ENCODE results near the gene GRK1. TPM values are rescaled to one million over a fixed set of nuclear protein-coding genes. Genes with fewer than 3 reads are reported as not detected.

The GRK1 gene
- total and polyA plus RNA-seq, 2 experiments from 2014 or later: not detected

DNA sequence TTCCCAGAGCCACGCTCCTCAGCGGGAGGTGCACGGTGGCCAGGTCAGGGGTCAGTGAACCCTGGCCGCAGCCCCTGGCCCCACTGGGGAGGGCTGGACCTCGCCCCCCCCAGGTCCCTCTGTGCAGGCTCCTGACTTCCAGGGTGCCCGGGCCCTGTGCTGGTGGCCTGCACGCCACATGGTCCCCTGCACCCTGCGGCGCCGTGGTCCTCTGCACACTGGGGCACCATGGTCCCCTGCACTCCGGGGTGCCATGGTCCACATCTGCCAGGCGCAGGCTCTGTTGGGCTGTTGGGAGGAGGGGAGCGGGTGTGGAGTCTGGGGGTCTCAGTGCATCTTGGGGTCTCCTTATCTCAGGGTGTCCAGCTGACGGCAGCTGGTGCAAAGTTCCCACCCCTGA, 68.7 kb downstream of the GRK1 start:
- Histone ChIP-seq H3K4me2 (no peak overlapping the region), H3K79me2 (replicated peaks; ENCODE audit: insufficient read depth) (no peaks in the 10 kb centered on the region), H4K20me1 (replicated peaks; ENCODE audit: insufficient read depth) (no peaks in the 10 kb centered on the region), H3K4me1 (ENCODE audit: insufficient read depth) (no peaks in the 10 kb centered on the region), H2AFZ (no peak overlapping the region), H3K27me3 (ENCODE audit: insufficient read depth) (no peaks in the 10 kb centered on the region), H3F3A (replicated peaks; ENCODE audit: low read depth) (peaks cover 13% of the 10 kb centered on the region), H3K9me2 (ENCODE audit: insufficient read depth) (no peaks in the 10 kb centered on the region), H3K36me3 (ENCODE audit: insufficient read depth) (no peaks in the 10 kb centered on the region), H3K4me3 (no peak overlapping the region), H3K27ac (ENCODE audit: low read depth) (no peak overlapping the region)
- H3K27ac Mint-ChIP-seq: no peak overlapping the region
- ATAC-seq: no peak
- DNase-seq (ENCODE audit: low spot score): no peak
- peaks cover 6% of the 10 kb centered on the region; the same call in 1 of the 3 replicates for H3K36me3 Mint-ChIP-seq (ENCODE audit: low read depth)
- no peak overlapping the region for H3K4me3 Mint-ChIP-seq
- H3K4me1 Mint-ChIP-seq: no peaks in the 10 kb centered on the region
- H3K27me3 Mint-ChIP-seq (ENCODE audit: insufficient read depth, low read depth, poor library complexity): peaks cover 18% of the 10 kb centered on the region
- H3K9me3 Mint-ChIP-seq: peaks cover 25% of the 10 kb centered on the region
- TF ChIP-seq CREB1 (CRISPR knock-in tag; IDR thresholded peaks at IDR 0.05; ENCODE audit: low read depth): no peak
- TF ChIP-seq NANOG (IDR thresholded peaks at IDR 0.05; ENCODE audit: borderline replicate concordance): no peak
- TF ChIP-seq EZH2phosphoT487 (IDR thresholded peaks at IDR 0.05; ENCODE audit: unreplicated experiment): no peak
- TF ChIP-seq STAT1 (IDR thresholded peaks at IDR 0.05; ENCODE audit: unreplicated experiment): no peak
- TF ChIP-seq, protein P1, sequence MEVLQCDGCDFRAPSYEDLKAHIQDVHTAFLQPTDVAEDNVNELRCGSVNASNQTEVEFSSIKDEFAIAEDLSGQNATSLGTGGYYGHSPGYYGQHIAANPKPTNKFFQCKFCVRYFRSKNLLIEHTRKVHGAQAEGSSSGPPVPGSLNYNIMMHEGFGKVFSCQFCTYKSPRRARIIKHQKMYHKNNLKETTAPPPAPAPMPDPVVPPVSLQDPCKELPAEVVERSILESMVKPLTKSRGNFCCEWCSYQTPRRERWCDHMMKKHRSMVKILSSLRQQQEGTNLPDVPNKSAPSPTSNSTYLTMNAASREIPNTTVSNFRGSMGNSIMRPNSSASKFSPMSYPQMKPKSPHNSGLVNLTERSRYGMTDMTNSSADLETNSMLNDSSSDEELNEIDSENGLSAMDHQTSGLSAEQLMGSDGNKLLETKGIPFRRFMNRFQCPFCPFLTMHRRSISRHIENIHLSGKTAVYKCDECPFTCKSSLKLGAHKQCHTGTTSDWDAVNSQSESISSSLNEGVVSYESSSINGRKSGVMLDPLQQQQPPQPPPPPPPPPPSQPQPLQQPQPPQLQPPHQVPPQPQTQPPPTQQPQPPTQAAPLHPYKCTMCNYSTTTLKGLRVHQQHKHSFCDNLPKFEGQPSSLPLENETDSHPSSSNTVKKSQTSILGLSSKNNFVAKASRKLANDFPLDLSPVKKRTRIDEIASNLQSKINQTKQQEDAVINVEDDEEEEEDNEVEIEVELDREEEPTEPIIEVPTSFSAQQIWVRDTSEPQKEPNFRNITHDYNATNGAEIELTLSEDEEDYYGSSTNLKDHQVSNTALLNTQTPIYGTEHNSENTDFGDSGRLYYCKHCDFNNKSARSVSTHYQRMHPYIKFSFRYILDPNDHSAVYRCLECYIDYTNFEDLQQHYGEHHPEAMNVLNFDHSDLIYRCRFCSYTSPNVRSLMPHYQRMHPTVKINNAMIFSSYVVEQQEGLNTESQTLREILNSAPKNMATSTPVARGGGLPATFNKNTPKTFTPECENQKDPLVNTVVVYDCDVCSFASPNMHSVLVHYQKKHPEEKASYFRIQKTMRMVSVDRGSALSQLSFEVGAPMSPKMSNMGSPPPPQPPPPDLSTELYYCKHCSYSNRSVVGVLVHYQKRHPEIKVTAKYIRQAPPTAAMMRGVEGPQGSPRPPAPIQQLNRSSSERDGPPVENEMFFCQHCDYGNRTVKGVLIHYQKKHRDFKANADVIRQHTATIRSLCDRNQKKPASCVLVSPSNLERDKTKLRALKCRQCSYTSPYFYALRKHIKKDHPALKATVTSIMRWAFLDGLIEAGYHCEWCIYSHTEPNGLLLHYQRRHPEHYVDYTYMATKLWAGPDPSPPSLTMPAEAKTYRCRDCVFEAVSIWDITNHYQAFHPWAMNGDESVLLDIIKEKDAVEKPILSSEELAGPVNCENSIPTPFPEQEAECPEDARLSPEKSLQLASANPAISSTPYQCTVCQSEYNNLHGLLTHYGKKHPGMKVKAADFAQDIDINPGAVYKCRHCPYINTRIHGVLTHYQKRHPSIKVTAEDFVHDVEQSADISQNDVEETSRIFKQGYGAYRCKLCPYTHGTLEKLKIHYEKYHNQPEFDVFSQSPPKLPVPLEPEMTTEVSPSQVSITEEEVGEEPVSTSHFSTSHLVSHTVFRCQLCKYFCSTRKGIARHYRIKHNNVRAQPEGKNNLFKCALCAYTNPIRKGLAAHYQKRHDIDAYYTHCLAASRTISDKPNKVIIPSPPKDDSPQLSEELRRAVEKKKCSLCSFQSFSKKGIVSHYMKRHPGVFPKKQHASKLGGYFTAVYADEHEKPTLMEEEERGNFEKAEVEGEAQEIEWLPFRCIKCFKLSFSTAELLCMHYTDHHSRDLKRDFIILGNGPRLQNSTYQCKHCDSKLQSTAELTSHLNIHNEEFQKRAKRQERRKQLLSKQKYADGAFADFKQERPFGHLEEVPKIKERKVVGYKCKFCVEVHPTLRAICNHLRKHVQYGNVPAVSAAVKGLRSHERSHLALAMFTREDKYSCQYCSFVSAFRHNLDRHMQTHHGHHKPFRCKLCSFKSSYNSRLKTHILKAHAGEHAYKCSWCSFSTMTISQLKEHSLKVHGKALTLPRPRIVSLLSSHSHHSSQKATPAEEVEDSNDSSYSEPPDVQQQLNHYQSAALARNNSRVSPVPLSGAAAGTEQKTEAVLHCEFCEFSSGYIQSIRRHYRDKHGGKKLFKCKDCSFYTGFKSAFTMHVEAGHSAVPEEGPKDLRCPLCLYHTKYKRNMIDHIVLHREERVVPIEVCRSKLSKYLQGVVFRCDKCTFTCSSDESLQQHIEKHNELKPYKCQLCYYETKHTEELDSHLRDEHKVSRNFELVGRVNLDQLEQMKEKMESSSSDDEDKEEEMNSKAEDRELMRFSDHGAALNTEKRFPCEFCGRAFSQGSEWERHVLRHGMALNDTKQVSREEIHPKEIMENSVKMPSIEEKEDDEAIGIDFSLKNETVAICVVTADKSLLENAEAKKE (CRISPR knock-in tag; IDR thresholded peaks at IDR 0.05): no peak
- TF ChIP-seq EZH2 (IDR thresholded peaks at IDR 0.05; ENCODE audit: low read depth, unreplicated experiment): no peak
- TF ChIP-seq ZNF114 (CRISPR knock-in tag; IDR thresholded peaks at IDR 0.05): no peak
- TF ChIP-seq JUNB (IDR thresholded peaks at IDR 0.05; ENCODE audit: unreplicated experiment): no peak
- no peak for TF ChIP-seq ZNF331 (CRISPR knock-in tag; IDR thresholded peaks at IDR 0.05; ENCODE audit: low read depth)
- no peak for TF ChIP-seq POLR2AphosphoS5 (IDR thresholded peaks at IDR 0.05; ENCODE audit: low read depth)
- TF ChIP-seq, protein P2, sequence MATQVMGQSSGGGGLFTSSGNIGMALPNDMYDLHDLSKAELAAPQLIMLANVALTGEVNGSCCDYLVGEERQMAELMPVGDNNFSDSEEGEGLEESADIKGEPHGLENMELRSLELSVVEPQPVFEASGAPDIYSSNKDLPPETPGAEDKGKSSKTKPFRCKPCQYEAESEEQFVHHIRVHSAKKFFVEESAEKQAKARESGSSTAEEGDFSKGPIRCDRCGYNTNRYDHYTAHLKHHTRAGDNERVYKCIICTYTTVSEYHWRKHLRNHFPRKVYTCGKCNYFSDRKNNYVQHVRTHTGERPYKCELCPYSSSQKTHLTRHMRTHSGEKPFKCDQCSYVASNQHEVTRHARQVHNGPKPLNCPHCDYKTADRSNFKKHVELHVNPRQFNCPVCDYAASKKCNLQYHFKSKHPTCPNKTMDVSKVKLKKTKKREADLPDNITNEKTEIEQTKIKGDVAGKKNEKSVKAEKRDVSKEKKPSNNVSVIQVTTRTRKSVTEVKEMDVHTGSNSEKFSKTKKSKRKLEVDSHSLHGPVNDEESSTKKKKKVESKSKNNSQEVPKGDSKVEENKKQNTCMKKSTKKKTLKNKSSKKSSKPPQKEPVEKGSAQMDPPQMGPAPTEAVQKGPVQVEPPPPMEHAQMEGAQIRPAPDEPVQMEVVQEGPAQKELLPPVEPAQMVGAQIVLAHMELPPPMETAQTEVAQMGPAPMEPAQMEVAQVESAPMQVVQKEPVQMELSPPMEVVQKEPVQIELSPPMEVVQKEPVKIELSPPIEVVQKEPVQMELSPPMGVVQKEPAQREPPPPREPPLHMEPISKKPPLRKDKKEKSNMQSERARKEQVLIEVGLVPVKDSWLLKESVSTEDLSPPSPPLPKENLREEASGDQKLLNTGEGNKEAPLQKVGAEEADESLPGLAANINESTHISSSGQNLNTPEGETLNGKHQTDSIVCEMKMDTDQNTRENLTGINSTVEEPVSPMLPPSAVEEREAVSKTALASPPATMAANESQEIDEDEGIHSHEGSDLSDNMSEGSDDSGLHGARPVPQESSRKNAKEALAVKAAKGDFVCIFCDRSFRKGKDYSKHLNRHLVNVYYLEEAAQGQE (IDR thresholded peaks at IDR 0.05; ENCODE audit: unreplicated experiment): no peak
- TF ChIP-seq, protein P3, sequence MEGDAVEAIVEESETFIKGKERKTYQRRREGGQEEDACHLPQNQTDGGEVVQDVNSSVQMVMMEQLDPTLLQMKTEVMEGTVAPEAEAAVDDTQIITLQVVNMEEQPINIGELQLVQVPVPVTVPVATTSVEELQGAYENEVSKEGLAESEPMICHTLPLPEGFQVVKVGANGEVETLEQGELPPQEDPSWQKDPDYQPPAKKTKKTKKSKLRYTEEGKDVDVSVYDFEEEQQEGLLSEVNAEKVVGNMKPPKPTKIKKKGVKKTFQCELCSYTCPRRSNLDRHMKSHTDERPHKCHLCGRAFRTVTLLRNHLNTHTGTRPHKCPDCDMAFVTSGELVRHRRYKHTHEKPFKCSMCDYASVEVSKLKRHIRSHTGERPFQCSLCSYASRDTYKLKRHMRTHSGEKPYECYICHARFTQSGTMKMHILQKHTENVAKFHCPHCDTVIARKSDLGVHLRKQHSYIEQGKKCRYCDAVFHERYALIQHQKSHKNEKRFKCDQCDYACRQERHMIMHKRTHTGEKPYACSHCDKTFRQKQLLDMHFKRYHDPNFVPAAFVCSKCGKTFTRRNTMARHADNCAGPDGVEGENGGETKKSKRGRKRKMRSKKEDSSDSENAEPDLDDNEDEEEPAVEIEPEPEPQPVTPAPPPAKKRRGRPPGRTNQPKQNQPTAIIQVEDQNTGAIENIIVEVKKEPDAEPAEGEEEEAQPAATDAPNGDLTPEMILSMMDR (conservative IDR thresholded peaks at IDR 0.05; ENCODE audit: low read depth in 2 of 2): no peak
- TF ChIP-seq, protein P4, sequence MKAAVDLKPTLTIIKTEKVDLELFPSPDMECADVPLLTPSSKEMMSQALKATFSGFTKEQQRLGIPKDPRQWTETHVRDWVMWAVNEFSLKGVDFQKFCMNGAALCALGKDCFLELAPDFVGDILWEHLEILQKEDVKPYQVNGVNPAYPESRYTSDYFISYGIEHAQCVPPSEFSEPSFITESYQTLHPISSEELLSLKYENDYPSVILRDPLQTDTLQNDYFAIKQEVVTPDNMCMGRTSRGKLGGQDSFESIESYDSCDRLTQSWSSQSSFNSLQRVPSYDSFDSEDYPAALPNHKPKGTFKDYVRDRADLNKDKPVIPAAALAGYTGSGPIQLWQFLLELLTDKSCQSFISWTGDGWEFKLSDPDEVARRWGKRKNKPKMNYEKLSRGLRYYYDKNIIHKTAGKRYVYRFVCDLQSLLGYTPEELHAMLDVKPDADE (IDR thresholded peaks at IDR 0.05): no peak

Measured in GM23338 (cell line).